ENCODE measurements around the gene MECP2.

MECP2 gene

DNA sequence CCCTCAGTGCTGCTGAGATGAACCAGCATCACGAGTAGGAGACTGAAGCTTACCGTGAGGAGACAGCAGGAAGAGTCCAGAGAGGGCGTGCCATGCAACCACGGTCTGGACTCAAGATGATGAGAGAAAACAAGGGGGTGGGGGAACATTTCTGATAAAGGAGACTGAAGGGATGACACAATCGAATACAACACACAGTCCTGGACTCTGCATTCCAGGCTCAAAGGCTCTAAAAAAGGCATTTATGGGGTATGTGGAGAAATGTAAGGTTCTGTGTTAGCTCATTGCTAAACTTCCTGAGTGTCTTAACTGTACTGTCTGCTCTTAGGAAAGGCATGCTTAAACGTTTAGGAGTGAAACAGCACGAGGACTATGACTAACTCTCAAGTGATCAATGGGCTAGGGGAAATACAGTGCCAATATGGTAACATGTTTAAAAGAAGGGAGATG lies 57.2 kb downstream of the MECP2 start:
- H3K4me3 ChIP-seq (replicated peaks; ENCODE audit: low read depth, low read length) = no peak overlapping the region
- no peak for DNase-seq (ENCODE audit: extremely low read depth, low read depth)
- TF ChIP-seq CTCF (IDR thresholded peaks at IDR 0.05; ENCODE audit: low read depth, low read length, missing control alignments) = no peak

DNA sequence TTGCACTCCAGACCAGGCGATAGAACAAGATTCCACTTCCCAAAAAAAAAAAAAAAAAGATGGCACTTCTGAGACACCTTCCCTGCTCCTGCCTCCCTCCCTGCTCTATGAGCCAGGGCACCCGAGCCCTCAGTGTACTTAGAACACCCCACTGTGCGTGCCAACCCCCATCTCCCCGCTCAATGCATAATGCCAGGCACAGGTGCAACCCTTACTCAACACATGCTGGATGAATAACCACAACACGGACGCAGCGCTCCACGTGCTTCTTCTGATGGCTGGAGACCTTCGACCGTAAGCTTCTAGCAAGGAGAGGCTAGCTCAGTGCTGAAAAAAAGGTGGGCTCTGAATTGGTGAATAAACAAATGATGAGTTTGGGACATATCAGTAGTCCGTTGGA lies 57.9 kb downstream of the MECP2 start:
- TF ChIP-seq CTCF (IDR thresholded peaks at IDR 0.05; ENCODE audit: low read depth, low read length, missing control alignments) = no peak
- H3K4me3 ChIP-seq (replicated peaks; ENCODE audit: low read depth, low read length) = no peak overlapping the region
- DNase-seq (ENCODE audit: extremely low read depth, low read depth) = no peak

DNA sequence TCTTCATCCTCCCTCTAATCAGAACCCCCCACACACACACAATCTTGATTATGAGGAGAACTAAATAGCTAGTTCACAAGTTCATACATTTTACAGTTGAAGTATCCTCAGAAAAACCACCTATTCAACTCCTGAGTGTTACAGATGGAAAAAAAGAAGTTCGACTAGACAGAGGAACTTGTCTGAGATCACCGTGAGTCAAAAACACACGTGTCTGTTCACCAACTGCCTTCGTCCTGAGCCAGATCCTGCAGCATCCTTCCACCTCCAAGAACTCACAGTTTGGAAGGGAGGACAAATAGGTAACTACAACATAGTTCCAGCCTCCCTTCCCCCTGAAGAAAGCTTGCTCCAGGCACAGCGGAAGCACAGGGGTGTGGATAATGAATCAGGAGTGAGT lies 58.9 kb downstream of the MECP2 start:
- no peak for TF ChIP-seq CTCF (IDR thresholded peaks at IDR 0.05; ENCODE audit: low read depth, low read length, missing control alignments)
- no peak overlapping the region for H3K4me3 ChIP-seq (replicated peaks; ENCODE audit: low read depth, low read length)
- DNase-seq (ENCODE audit: extremely low read depth, low read depth) = no peak

GRCh38 chrX:154037754-154038153 lies 59.8 kb downstream of the MECP2 start:
- H3K4me3 ChIP-seq (replicated peaks; ENCODE audit: low read depth, low read length) = no peak overlapping the region
- no peak for DNase-seq (ENCODE audit: extremely low read depth, low read depth)
- TF ChIP-seq CTCF (IDR thresholded peaks at IDR 0.05; ENCODE audit: low read depth, low read length, missing control alignments) = no peak

- no peak overlapping the region for H3K4me3 ChIP-seq (replicated peaks; ENCODE audit: low read depth, low read length)
- DNase-seq (ENCODE audit: extremely low read depth, low read depth) = no peak
- TF ChIP-seq CTCF (IDR thresholded peaks at IDR 0.05; ENCODE audit: low read depth, low read length, missing control alignments) = no peak
Observed at GRCh38 chrX:154036513-154036912, 61.0 kb downstream of the MECP2 start.

DNA sequence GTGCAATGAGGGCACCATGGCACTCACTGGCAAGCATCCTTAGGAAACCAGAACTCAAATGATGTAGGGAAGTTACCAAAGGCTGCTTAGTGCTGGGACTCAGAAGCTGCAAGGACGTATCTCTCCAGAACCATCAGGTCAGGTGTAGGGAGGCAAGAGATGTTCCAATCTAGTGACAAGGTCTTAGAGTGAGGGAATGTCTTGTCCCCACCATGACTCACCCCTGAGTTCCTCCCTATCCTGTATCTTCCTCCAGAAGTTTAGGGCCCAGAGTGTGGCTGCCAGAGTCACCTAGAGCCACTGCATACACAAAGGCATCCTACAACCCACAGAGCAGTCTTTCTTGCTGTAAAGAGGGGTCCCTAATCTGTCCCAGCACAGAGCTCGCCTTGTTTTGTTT lies 63.7 kb downstream of the MECP2 start:
- TF ChIP-seq CTCF (IDR thresholded peaks at IDR 0.05; ENCODE audit: low read depth, low read length, missing control alignments) = no peak
- H3K4me3 ChIP-seq (replicated peaks; ENCODE audit: low read depth, low read length) = no peak overlapping the region
- DNase-seq (ENCODE audit: extremely low read depth, low read depth) = no peak

DNA sequence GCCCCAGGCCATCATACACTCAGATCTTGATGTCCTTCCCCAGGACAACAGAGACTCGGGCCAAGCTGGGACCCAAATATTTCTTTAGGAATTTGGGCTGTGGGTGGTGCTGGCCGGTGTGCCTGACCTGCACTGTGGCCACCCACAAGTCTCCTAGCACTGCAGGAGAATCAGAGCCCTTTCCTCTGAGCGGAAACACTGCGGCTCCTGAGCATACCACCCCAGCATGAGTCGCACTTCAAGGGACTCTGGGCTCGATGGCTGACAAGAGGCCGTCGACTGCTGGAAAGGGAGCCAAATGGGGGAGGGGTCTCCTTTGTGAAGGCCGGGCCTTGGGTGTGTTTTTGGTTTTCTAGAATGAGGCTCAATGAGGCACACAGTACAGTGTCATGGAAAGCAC lies 64.9 kb downstream of the MECP2 start:
- no peak for DNase-seq (ENCODE audit: extremely low read depth, low read depth)
- TF ChIP-seq CTCF (IDR thresholded peaks at IDR 0.05; ENCODE audit: low read depth, low read length, missing control alignments) = no peak
- no peak overlapping the region for H3K4me3 ChIP-seq (replicated peaks; ENCODE audit: low read depth, low read length)
